BLaER1 (cell line): ENCODE data around the gene TNIK.

ENCODE experiments used
- H3K27ac ChIP-seq: shearing (Covaris generic); formaldehyde crosslinking; 2 replicates; pipeline ENCODE4 v1.8.1; 2022
- H3K27me3 ChIP-seq: shearing (Covaris generic); formaldehyde crosslinking; 2 replicates; pipeline ENCODE4 v1.8.1; 2022
- H3K36me3 ChIP-seq: shearing (Covaris generic); formaldehyde crosslinking; 2 replicates; pipeline ENCODE4 v1.8.1; 2022
- H3K4me1 ChIP-seq: shearing (Covaris generic); formaldehyde crosslinking; 2 replicates; pipeline ENCODE4 v1.8.1; 2022
- H3K4me2 ChIP-seq: shearing (Covaris generic); formaldehyde crosslinking; 2 replicates; pipeline ENCODE4 v1.8.1; 2022
- H3K4me3 ChIP-seq: shearing (Covaris generic); formaldehyde crosslinking; 2 replicates; pipeline ENCODE4 v1.8.1; 2022
- H3K9ac ChIP-seq: shearing (Covaris generic); formaldehyde crosslinking; 2 replicates; pipeline ENCODE4 v1.8.1; 2022
- H3K9me3 ChIP-seq: shearing (Covaris generic); formaldehyde crosslinking; 2 replicates; pipeline ENCODE4 v1.8.1; 2022
- H4K20me1 ChIP-seq: shearing (Covaris generic); formaldehyde crosslinking; 2 replicates; pipeline ENCODE4 v1.8.1; 2022
- Cebpa-rat ChIP-seq: shearing (Covaris generic); IDR thresholded peaks from 2 replicates; pipeline ENCODE4 v1.8.1; 2022

Gene TNIK

DNA sequence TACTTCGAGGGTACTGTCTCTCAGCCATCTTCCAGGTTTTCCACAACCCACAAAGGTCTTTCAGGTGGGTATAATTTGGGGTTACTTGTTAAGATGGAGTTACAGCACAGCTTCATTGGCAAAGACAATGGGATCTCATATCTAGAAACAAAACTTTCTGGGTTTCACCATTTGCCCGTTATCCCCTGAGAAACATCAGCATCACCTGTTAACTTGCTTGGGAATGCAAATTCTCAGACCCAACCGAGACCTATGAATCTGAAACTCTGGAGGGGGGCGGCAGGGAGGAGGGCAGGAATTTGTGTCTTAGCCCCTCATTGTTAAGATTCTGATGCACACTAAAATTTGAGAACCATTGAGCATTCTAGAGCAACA, 176.4 kb downstream of the TNIK start:
- H4K20me1 ChIP-seq: no peaks in the 10 kb centered on the region
- no peaks in the 10 kb centered on the region for H3K27me3 ChIP-seq
- no peaks in the 10 kb centered on the region for H3K36me3 ChIP-seq
- H3K27ac ChIP-seq: no peak overlapping the region
- H3K4me3 ChIP-seq: no peak overlapping the region
- H3K4me1 ChIP-seq: no peaks in the 10 kb centered on the region
- TF ChIP-seq Cebpa-rat: no peak
- no peaks in the 10 kb centered on the region for H3K9me3 ChIP-seq
- H3K9ac ChIP-seq: no peak overlapping the region
- H3K4me2 ChIP-seq: no peak overlapping the region

GRCh38 chr3:171283183-171283847, 176.9 kb downstream of the TNIK start:
- Histone ChIP-seq H3K4me2 (no peak overlapping the region), H3K9ac (no peak overlapping the region), H4K20me1 (no peaks in the 10 kb centered on the region), H3K36me3 (no peaks in the 10 kb centered on the region), H3K27ac (no peak overlapping the region), H3K9me3 (no peaks in the 10 kb centered on the region), H3K27me3 (no peaks in the 10 kb centered on the region), H3K4me1 (no peaks in the 10 kb centered on the region), H3K4me3 (no peak overlapping the region)
- no peak for TF ChIP-seq Cebpa-rat

GRCh38 chr3:171282041-171282440, 178.2 kb downstream of the TNIK start:
- Histone ChIP-seq H3K9ac (no peak overlapping the region), H3K27ac (no peak overlapping the region)

DNA sequence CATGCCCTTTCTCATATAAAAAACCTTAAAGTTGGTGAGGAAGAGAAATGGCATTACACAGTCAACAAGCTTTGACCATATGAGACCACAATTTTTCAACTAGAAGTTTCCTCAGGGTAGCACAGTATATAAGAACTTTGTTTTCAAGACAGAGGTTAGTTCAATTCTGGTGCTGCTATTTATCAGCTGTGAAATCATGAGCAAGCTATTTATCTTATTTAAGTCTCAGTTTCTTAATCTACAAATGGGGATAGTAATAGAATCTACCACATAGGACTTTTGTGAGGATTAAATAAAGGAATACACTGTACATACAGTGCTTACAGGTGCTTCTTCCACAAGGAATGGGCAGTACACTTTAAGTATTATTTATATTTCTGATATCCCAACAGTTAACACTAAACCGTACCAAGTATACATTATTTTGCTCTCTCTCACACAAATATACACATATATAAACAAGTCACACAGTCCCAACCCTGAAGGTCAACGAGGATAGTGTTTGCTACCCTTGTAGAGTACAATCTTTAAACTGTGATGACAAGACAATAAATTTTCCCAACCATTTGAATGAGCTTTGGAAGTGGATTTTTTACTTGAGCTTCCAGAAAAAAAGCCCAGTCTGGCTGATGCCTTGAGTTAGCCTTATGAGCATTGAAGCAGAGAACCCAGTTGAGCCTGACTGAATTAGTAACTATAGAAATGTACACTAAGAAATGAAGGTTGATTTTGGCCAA, 178.8 kb downstream of the TNIK start:
- H4K20me1 ChIP-seq: no peaks in the 10 kb centered on the region
- H3K9ac ChIP-seq: no peak overlapping the region
- no peak overlapping the region for H3K27ac ChIP-seq
- no peaks in the 10 kb centered on the region for H3K4me1 ChIP-seq
- no peak overlapping the region for H3K4me3 ChIP-seq
- H3K4me2 ChIP-seq: no peak overlapping the region
- no peaks in the 10 kb centered on the region for H3K36me3 ChIP-seq
- H3K9me3 ChIP-seq: no peaks in the 10 kb centered on the region
- no peaks in the 10 kb centered on the region for H3K27me3 ChIP-seq
- TF ChIP-seq Cebpa-rat: no peak

More at GRCh38 chr3:171282041-171282440, 178.2 kb downstream of the TNIK start:
- Histone ChIP-seq H3K36me3 (no peaks in the 10 kb centered on the region), H3K4me2 (no peak overlapping the region), H3K27me3 (no peaks in the 10 kb centered on the region), H3K4me1 (no peaks in the 10 kb centered on the region), H3K4me3 (no peak overlapping the region), H3K9me3 (no peaks in the 10 kb centered on the region), H4K20me1 (no peaks in the 10 kb centered on the region)
- no peak for TF ChIP-seq Cebpa-rat

DNA sequence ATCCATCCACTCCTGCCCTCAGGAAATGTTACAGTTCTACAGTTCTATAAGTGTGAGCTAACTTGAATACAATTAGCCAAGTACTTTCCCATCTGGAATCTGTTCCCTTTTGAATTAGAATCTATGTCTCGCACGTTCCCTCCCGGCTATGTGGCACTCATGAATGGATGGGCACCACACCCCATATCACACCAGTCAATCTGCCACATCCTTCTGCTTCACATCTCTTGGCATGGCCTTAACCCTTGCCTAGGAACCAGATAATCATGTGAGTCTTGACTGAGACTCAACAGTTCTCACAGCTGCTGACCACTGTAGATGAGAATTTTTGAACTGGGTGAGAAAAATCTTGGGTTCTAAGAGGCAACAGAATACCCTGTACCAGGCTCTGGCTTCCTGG, 180.2 kb downstream of the TNIK start:
- Histone ChIP-seq H4K20me1 (no peaks in the 10 kb centered on the region), H3K4me2 (no peak overlapping the region), H3K27me3 (no peaks in the 10 kb centered on the region), H3K36me3 (no peaks in the 10 kb centered on the region), H3K4me3 (no peak overlapping the region), H3K9ac (no peak overlapping the region), H3K9me3 (no peaks in the 10 kb centered on the region), H3K4me1 (no peaks in the 10 kb centered on the region), H3K27ac (no peak overlapping the region)
- no peak for TF ChIP-seq Cebpa-rat

DNA sequence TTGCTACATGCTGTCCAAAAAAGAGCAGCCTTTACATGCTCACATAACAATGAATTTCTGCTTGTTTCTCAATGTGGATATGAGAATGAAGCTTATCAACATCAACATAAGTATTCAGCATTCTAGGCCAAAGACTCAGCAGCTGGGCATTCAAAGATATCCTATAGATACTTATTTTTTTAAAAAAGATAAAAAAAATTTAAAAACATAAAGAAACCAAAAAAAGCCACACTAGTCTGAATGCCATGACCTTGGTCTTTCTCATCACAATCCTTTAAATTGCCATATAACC, 182.0 kb downstream of the TNIK start:
- H3K4me2 ChIP-seq: no peak overlapping the region
- no peaks in the 10 kb centered on the region for H3K36me3 ChIP-seq
- H3K27me3 ChIP-seq: no peaks in the 10 kb centered on the region
- no peaks in the 10 kb centered on the region for H3K4me1 ChIP-seq
- no peak for TF ChIP-seq Cebpa-rat
- no peak overlapping the region for H3K9ac ChIP-seq
- no peaks in the 10 kb centered on the region for H4K20me1 ChIP-seq
- H3K9me3 ChIP-seq: no peaks in the 10 kb centered on the region
- no peak overlapping the region for H3K4me3 ChIP-seq
- H3K27ac ChIP-seq: no peak overlapping the region

GRCh38 chr3:171277456-171278298, 182.5 kb downstream of the TNIK start:
- no peak overlapping the region for H3K4me2 ChIP-seq
- H3K9ac ChIP-seq: no peak overlapping the region
- H4K20me1 ChIP-seq: no peaks in the 10 kb centered on the region
- no peaks in the 10 kb centered on the region for H3K36me3 ChIP-seq
- H3K9me3 ChIP-seq: no peaks in the 10 kb centered on the region
- no peak overlapping the region for H3K4me3 ChIP-seq
- no peak for TF ChIP-seq Cebpa-rat
- no peaks in the 10 kb centered on the region for H3K4me1 ChIP-seq
- H3K27me3 ChIP-seq: no peaks in the 10 kb centered on the region
- no peak overlapping the region for H3K27ac ChIP-seq

GRCh38 chr3:171276923-171277322, 183.3 kb downstream of the TNIK start:
- H3K4me2 ChIP-seq: no peak overlapping the region
- no peaks in the 10 kb centered on the region for H3K4me1 ChIP-seq
- no peak overlapping the region for H3K9ac ChIP-seq
- no peaks in the 10 kb centered on the region for H3K36me3 ChIP-seq
- no peak overlapping the region for H3K4me3 ChIP-seq
- TF ChIP-seq Cebpa-rat: no peak
- no peaks in the 10 kb centered on the region for H4K20me1 ChIP-seq
- no peak overlapping the region for H3K27ac ChIP-seq
- no peaks in the 10 kb centered on the region for H3K9me3 ChIP-seq
- no peaks in the 10 kb centered on the region for H3K27me3 ChIP-seq

DNA sequence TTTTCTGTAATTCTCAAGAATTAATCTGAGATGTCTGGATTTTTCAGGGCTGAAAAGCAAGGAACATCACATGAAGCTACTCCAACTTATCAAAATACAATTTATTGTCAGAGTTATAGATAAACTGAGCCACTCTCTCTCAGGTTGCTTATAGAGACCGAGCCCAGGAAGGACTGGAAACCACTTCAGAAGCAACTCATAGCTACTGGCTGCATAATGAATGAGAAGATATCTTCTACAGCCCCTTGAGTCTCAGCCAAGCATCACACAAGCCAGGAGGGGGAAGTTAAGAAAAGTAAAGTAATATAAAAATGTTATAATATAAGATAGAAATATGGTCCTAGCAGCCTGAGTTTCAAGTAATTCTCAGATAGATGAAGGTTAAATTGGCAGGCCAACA, 186.0 kb downstream of the TNIK start:
- Histone ChIP-seq H3K4me1 (no peaks in the 10 kb centered on the region), H3K9ac (no peak overlapping the region), H3K27me3 (no peaks in the 10 kb centered on the region), H3K4me2 (no peak overlapping the region), H3K9me3 (no peaks in the 10 kb centered on the region), H4K20me1 (no peaks in the 10 kb centered on the region), H3K4me3 (no peak overlapping the region), H3K27ac (no peak overlapping the region), H3K36me3 (no peaks in the 10 kb centered on the region)
- TF ChIP-seq Cebpa-rat: no peak

GRCh38 chr3:171270541-171270940, 189.7 kb downstream of the TNIK start:
- H3K4me3 ChIP-seq: no peak overlapping the region
- no peaks in the 10 kb centered on the region for H3K4me1 ChIP-seq
- no peaks in the 10 kb centered on the region for H3K36me3 ChIP-seq
- TF ChIP-seq Cebpa-rat: no peak
- H3K27ac ChIP-seq: no peak overlapping the region
- H4K20me1 ChIP-seq: no peaks in the 10 kb centered on the region
- no peak overlapping the region for H3K4me2 ChIP-seq
- no peak overlapping the region for H3K9ac ChIP-seq
- H3K27me3 ChIP-seq: no peaks in the 10 kb centered on the region
- H3K9me3 ChIP-seq: no peaks in the 10 kb centered on the region
